ENCODE results near the gene NEDD9. TPM values are rescaled to one million over a fixed set of nuclear protein-coding genes. Genes with fewer than 3 reads are reported as not detected.
A peak's percentile ranks its signal among the peaks of the same experiment; 100 is the strongest.

Gene NEDD9
- total and polyA plus RNA-seq, 5 donors, result 20.9 to 38.0 (median 25.9) TPM

- 95% methylated on average over 13 of the region's 13 CpGs for WGBS
- Histone ChIP-seq H3K4me1 (ENCODE audit: control insufficient read depth, insufficient read depth, low read length) (peaks cover 5% of the 10 kb centered on the region), H3K27me3 (ENCODE audit: control insufficient read depth, insufficient read depth) (no peaks in the 10 kb centered on the region), H3K27ac (ENCODE audit: low read length) (no peak overlapping the region), H3K4me3 (ENCODE audit: low read length) (no peak overlapping the region), H3K9me3 (ENCODE audit: control insufficient read depth, low read length) (no peaks in the 10 kb centered on the region)
- no peak for DNase-seq
- intact Hi-C loops (cut with DNase I), result loop anchor here in 3 of 4 donors (5.0 to 10.0 kb wide), 4 partner anchors 53 to 325 kb away; partner anchors contain the start of gene NEDD9 (in 1 of the 3)
- ATAC-seq, result no peak
These were observed 60.5 kb downstream of the NEDD9 start for GRCh38 chr6:11171952-11172351.

GRCh38 chr6:11168091-11168635, 64.3 kb downstream of the NEDD9 start:
- peak in 1 of 2 donors; percentile 53 for ATAC-seq
- 40% methylated on average over 7 of the region's 7 CpGs for WGBS
- Histone ChIP-seq H3K9me3 (ENCODE audit: control insufficient read depth, low read length) (no peaks in the 10 kb centered on the region), H3K4me1 (ENCODE audit: control insufficient read depth, insufficient read depth, low read length) (peaks cover 5% of the 10 kb centered on the region), H3K4me3 (ENCODE audit: low read length) (no peak overlapping the region), H3K27me3 (ENCODE audit: control insufficient read depth, insufficient read depth) (no peaks in the 10 kb centered on the region), H3K27ac (ENCODE audit: low read length) (no peak overlapping the region)
- intact Hi-C loops (cut with DNase I), result no loop called here
- no peak for DNase-seq

GRCh38 chr6:11166948-11167347, 65.5 kb downstream of the NEDD9 start:
- Histone ChIP-seq H3K4me3 (ENCODE audit: low read length) (no peak overlapping the region), H3K27me3 (ENCODE audit: control insufficient read depth, insufficient read depth) (no peaks in the 10 kb centered on the region), H3K27ac (ENCODE audit: low read length) (no peak overlapping the region), H3K9me3 (ENCODE audit: control insufficient read depth, low read length) (no peaks in the 10 kb centered on the region), H3K4me1 (ENCODE audit: control insufficient read depth, insufficient read depth, low read length) (peaks cover 5% of the 10 kb centered on the region)
- intact Hi-C loops (cut with DNase I), result no loop called here
- WGBS, result 72% methylated on average over 4 of the region's 4 CpGs
- ATAC-seq (no peak), DNase-seq (no peak)

GRCh38 chr6:11164717-11165646, 67.5 kb downstream of the NEDD9 start:
- no peaks in the 10 kb centered on the region for H3K27me3 ChIP-seq (ENCODE audit: control insufficient read depth, insufficient read depth)
- 86% methylated on average over 20 of the region's 20 CpGs for WGBS
- intact Hi-C loops (cut with DNase I), result no loop called here
- peaks cover 5% of the 10 kb centered on the region for H3K4me1 ChIP-seq (ENCODE audit: control insufficient read depth, insufficient read depth, low read length)
- no peak for DNase-seq
- no peak for ATAC-seq
- no peak overlapping the region for H3K4me3 ChIP-seq (ENCODE audit: low read length)
- no peak overlapping the region for H3K27ac ChIP-seq (ENCODE audit: low read length)
- no peaks in the 10 kb centered on the region for H3K9me3 ChIP-seq (ENCODE audit: control insufficient read depth, low read length)

- DNase-seq, result no peak
- Histone ChIP-seq H3K4me1 (ENCODE audit: control insufficient read depth, insufficient read depth, low read length) (peaks cover 2% of the 10 kb centered on the region), H3K9me3 (ENCODE audit: control insufficient read depth, low read length) (no peaks in the 10 kb centered on the region), H3K27ac (ENCODE audit: low read length) (no peak overlapping the region), H3K4me3 (ENCODE audit: low read length) (no peak overlapping the region), H3K27me3 (ENCODE audit: control insufficient read depth, insufficient read depth) (no peaks in the 10 kb centered on the region)
- ATAC-seq, result no peak
- intact Hi-C loops (cut with DNase I), result no loop called here
- WGBS, result 77% methylated on average over 2 of the region's 2 CpGs
These were observed 68.5 kb downstream of the NEDD9 start for GRCh38 chr6:11163932-11164331.

- H3K4me3 ChIP-seq (ENCODE audit: low read length), result no peak overlapping the region
- WGBS, result 96% methylated on average over 3 of the region's 3 CpGs
- ATAC-seq (no peak), DNase-seq (no peak)
- intact Hi-C loops (cut with DNase I), result no loop called here
- H3K4me1 ChIP-seq (ENCODE audit: control insufficient read depth, insufficient read depth, low read length), result no peaks in the 10 kb centered on the region
- H3K27me3 ChIP-seq (ENCODE audit: control insufficient read depth, insufficient read depth), result no peaks in the 10 kb centered on the region
- no peak overlapping the region for H3K27ac ChIP-seq (ENCODE audit: low read length)
- H3K9me3 ChIP-seq (ENCODE audit: control insufficient read depth, low read length), result no peaks in the 10 kb centered on the region
These were observed 70.2 kb downstream of the NEDD9 start for GRCh38 chr6:11162262-11162661.

GRCh38 chr6:11161031-11161956, 71.2 kb downstream of the NEDD9 start:
- no peak for ATAC-seq
- Histone ChIP-seq H3K4me1 (ENCODE audit: control insufficient read depth, insufficient read depth, low read length) (no peaks in the 10 kb centered on the region), H3K4me3 (ENCODE audit: low read length) (no peak overlapping the region), H3K27ac (ENCODE audit: low read length) (no peak overlapping the region), H3K27me3 (ENCODE audit: control insufficient read depth, insufficient read depth) (no peaks in the 10 kb centered on the region), H3K9me3 (ENCODE audit: control insufficient read depth, low read length) (no peaks in the 10 kb centered on the region)
- intact Hi-C loops (cut with DNase I), result no loop called here
- WGBS, result 87% methylated on average over 9 of the region's 9 CpGs
- DNase-seq, result no peak

GRCh38 chr6:11160199-11160598, 72.3 kb downstream of the NEDD9 start:
- Histone ChIP-seq H3K27me3 (ENCODE audit: control insufficient read depth, insufficient read depth) (no peaks in the 10 kb centered on the region), H3K4me3 (ENCODE audit: low read length) (no peak overlapping the region), H3K27ac (ENCODE audit: low read length) (no peak overlapping the region), H3K4me1 (ENCODE audit: control insufficient read depth, insufficient read depth, low read length) (no peaks in the 10 kb centered on the region), H3K9me3 (ENCODE audit: control insufficient read depth, low read length) (no peaks in the 10 kb centered on the region)
- ATAC-seq (no peak), DNase-seq (no peak)
- WGBS, result 79% methylated on average over 1 of the region's 1 CpG
- intact Hi-C loops (cut with DNase I), result no loop called here

GRCh38 chr6:11155589-11155988, 76.9 kb downstream of the NEDD9 start:
- intact Hi-C loops (cut with DNase I), result no loop called here
- no peaks in the 10 kb centered on the region for H3K27me3 ChIP-seq (ENCODE audit: control insufficient read depth, insufficient read depth)
- no peak overlapping the region for H3K4me3 ChIP-seq (ENCODE audit: low read length)
- no peaks in the 10 kb centered on the region for H3K4me1 ChIP-seq (ENCODE audit: control insufficient read depth, insufficient read depth, low read length)
- ATAC-seq (no peak), DNase-seq (no peak)
- no peak overlapping the region for H3K27ac ChIP-seq (ENCODE audit: low read length)
- H3K9me3 ChIP-seq (ENCODE audit: control insufficient read depth, low read length), result no peaks in the 10 kb centered on the region

- Histone ChIP-seq H3K27ac (ENCODE audit: low read length) (no peak overlapping the region), H3K27me3 (ENCODE audit: control insufficient read depth, insufficient read depth) (no peaks in the 10 kb centered on the region), H3K4me1 (ENCODE audit: control insufficient read depth, insufficient read depth, low read length) (no peaks in the 10 kb centered on the region), H3K9me3 (ENCODE audit: control insufficient read depth, low read length) (no peaks in the 10 kb centered on the region), H3K4me3 (ENCODE audit: low read length) (no peak overlapping the region)
- ATAC-seq (no peak), DNase-seq (no peak)
- 98% methylated on average over 6 of the region's 6 CpGs for WGBS
- intact Hi-C loops (cut with DNase I), result no loop called here
These were observed 79.0 kb downstream of the NEDD9 start for GRCh38 chr6:11153447-11153846.

GRCh38 chr6:11152581-11152980, 79.9 kb downstream of the NEDD9 start:
- intact Hi-C loops (cut with DNase I), result no loop called here
- DNase-seq (no peak), ATAC-seq (no peak)
- H3K4me3 ChIP-seq (ENCODE audit: low read length), result no peak overlapping the region
- no peaks in the 10 kb centered on the region for H3K4me1 ChIP-seq (ENCODE audit: control insufficient read depth, insufficient read depth, low read length)
- no peak overlapping the region for H3K27ac ChIP-seq (ENCODE audit: low read length)
- no peaks in the 10 kb centered on the region for H3K27me3 ChIP-seq (ENCODE audit: control insufficient read depth, insufficient read depth)
- no peaks in the 10 kb centered on the region for H3K9me3 ChIP-seq (ENCODE audit: control insufficient read depth, low read length)
